Stomach (tissue), 4 donors: ENCODE measurements around the gene IL1RL1.

Experiments used
- POLR2A ChIP-seq, 4 donors: fragments of 450-650 bp; IDR thresholded peaks; one replicate each; pipeline ENCODE4 v1.6.1; 2016; ENCODE audit warnings: antibody characterized with exemption in 4 of 4, control low read depth in 2 of 4, mild to moderate bottlenecking in 1 of 4, moderate library complexity in 1 of 4
- TF ChIP-seq, protein P1 (sequence below), 7 experiments: fragments of 450-650 bp in 4 of 7; fragments of 200-600 bp in 3 of 7; sonication (generic) in 3 of 7; IDR thresholded peaks; one replicate each; pipeline ENCODE4 v1.5.1; 2016 to 2019; ENCODE audit warnings: antibody characterized with exemption in 7 of 7, control low read depth in 2 of 7, mild to moderate bottlenecking in 1 of 7

DNA sequence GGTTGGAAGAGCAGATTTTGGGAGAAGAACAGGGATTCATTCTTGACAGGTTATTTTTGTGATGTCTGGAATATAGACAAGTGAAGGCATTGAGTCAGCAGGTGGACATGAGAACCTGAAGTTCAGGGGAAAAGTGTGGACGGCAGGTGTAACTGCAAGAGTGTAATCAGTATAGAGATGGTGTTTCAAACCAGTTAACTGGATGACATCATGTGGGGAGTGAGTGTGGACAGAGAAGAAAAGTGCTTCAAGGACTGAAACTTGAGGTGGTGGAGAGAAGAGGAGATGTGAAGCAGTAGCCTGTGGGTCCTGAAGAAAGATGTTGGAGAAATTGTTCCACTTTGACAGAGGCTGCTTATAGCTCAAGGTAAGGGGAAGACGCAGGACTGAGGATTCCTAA lies 7.1 kb downstream of the IL1RL1 start:
- TF ChIP-seq, protein P1, sequence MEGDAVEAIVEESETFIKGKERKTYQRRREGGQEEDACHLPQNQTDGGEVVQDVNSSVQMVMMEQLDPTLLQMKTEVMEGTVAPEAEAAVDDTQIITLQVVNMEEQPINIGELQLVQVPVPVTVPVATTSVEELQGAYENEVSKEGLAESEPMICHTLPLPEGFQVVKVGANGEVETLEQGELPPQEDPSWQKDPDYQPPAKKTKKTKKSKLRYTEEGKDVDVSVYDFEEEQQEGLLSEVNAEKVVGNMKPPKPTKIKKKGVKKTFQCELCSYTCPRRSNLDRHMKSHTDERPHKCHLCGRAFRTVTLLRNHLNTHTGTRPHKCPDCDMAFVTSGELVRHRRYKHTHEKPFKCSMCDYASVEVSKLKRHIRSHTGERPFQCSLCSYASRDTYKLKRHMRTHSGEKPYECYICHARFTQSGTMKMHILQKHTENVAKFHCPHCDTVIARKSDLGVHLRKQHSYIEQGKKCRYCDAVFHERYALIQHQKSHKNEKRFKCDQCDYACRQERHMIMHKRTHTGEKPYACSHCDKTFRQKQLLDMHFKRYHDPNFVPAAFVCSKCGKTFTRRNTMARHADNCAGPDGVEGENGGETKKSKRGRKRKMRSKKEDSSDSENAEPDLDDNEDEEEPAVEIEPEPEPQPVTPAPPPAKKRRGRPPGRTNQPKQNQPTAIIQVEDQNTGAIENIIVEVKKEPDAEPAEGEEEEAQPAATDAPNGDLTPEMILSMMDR (IDR thresholded peaks at IDR 0.05), result no peak
- TF ChIP-seq POLR2A (IDR thresholded peaks at IDR 0.05), result no peak
